Posterior vena cava (tissue), 2 donors: ENCODE measurements around the gene HGFAC. TPM values are rescaled to one million over a fixed set of nuclear protein-coding genes. Genes with fewer than 3 reads are reported as not detected.

ENCODE experiments used
- DNase-seq: peaks from one replicate; pipeline ENCODE4 v3.0.0-alpha.2; 2020; ENCODE audit warnings: low spot score
- intact Hi-C, 2 donors: fragments of 100-400 bp; cut with DNase I; formaldehyde crosslinking; loops; one replicate each; pipeline versions ENCODE4 v1.14.1 to v1.14.2; 2022 to 2023
- total RNA-seq, 2 donors: library from RNA; stranded (reverse); fragmentation: NEBNext Ultra II Directional; extraction: Animal tissue kit (Norgen Biotek cat#: 25700); gene quantifications; one replicate each; pipeline ENCODE4 v1.2.1, GENCODE V29; 2021
- donor health status: DM: yes; HTN: yes; CAD: no.
- donor health status: DM: yes; HTN: yes; CAD: no.

Gene HGFAC
- total RNA-seq, 2 donors from 2014 or later: 0.24 TPM; not detected in 1

DNA sequence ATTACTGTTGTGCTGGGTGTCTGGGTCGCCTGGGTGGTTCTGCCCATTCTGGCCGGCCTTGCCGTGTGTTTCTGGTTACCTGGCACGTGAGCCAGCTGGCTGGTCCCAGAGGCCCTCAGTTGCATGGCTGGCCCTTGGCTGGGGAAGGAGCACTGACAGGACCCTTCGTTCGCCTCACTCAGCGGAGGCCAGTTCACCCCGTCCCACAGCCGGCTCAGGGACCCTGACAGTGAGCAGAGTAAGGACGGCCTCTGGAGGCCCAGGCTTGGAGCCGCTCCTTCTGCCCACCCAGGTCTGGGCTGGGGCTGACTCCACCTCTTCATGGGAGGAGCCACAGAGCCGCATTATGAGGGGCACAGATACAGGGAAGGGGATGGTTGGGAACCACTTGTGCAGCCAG, 20.3 kb upstream of the HGFAC start:
- intact Hi-C loops: loop anchor here in 1 of 2 donors (5.0 kb wide), 1 partner anchor 1421 kb away; no protein-coding TSS in a partner anchor
- DNase-seq: no peak

DNA sequence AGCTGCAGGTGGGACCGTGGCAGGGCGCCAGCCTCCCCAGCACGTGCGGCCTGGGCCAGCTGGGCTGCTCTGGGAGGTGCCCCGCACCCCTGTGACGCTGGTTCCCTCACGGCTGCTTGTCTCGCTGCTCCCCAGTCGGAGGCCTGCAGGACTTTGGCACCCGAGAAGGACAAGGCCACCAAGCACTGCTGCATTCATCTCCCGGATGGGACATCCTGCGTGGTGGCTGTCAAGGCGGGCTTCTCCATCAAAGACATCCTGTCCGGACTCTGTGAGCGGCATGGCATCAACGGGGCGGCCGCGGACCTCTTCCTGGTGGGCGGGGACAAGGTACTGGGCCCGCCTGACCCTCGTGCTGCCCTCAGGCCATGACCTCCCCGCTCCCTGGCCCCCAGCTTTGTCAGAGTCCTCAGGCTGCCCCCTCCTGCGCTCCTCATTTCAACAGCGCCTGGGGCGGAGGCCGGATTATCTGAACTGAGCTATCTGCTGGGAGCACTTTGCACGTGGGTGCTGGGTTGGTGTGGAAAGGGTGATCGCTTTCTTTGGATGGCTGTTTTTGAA, 19.4 kb upstream of the HGFAC start:
- intact Hi-C loops: loop anchor here in 1 of 2 donors (5.0 kb wide), 1 partner anchor 1420 kb away; no protein-coding TSS in a partner anchor
- DNase-seq: no peak

- intact Hi-C loops: loop anchor here in 1 of 2 donors (5.0 kb wide), 1 partner anchor 1419 kb away; no protein-coding TSS in a partner anchor
- no peak for DNase-seq
Measured at GRCh38 chr4:3422808-3423297, 18.9 kb upstream of the HGFAC start.

DNA sequence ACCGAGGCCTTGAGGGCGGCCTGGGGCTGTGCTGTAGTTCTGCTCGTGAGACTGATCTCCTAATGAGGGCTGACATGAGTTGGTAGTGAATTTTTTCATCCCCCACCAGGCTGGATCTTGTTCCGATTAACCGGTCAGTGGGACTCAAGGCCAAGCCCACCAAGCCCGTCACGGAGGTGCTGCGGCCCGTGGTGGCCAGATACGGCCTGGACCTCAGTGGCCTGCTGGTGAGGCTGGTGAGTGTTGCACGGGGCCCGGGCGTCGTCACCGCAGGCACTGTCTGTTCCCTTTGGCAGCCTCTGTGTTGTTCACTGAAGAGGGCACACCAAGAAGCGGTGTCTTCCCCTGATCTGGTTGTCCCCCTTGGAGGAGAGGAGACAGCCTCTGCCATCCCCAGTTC, 18.4 kb upstream of the HGFAC start:
- intact Hi-C loops: loop anchor here in 1 of 2 donors (5.0 kb wide), 1 partner anchor 1419 kb away; no protein-coding TSS in a partner anchor
- DNase-seq: no peak

GRCh38 chr4:3423952-3424351, 17.8 kb upstream of the HGFAC start:
- intact Hi-C loops: loop anchor here in 1 of 2 donors (5.0 kb wide), 1 partner anchor 1418 kb away; no protein-coding TSS in a partner anchor
- DNase-seq: no peak

GRCh38 chr4:3424522-3425095, 17.2 kb upstream of the HGFAC start:
- intact Hi-C loops: loop anchor here in 1 of 2 donors (5.0 kb wide), 1 partner anchor 1418 kb away; no protein-coding TSS in a partner anchor
- DNase-seq: no peak

DNA sequence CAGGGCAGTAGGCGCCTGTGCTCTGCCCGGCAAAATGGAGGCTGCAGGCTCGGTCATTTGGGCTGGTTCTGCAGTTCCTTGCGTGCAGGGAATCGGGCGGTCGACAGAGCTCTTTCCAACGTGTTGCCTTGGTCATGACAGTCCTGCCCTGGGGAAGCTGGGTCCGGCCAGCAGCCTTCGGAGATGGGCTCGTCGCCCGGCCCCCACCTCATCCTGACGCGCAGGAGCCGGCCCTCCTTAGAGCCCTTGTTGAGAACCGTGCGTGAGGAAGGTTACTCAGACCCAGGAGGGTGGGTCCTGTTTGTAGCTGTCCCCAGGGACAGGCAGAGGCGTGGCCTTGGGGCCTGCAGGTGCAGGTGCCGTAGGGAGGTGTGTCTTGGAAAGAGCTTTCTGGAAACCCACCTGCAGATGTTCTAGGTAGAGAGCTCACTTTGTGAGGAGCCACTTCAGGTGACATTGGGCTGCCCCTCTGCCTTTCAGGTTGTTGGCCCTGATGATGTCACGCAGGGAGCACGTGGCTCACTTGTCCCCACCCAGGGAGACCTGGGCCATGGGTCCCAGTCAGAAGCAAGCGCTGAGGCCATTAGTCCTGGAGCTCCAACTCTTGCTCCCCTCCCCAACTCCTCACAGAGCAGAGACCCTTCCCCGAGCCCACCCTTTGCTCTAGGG, 15.2 kb upstream of the HGFAC start:
- no peak for DNase-seq
- intact Hi-C loops: no loop called here

- intact Hi-C loops: no loop called here
- no peak for DNase-seq
Measured at GRCh38 chr4:3427134-3427476, 14.7 kb upstream of the HGFAC start.

- intact Hi-C loops: no loop called here
- DNase-seq: no peak
Measured at GRCh38 chr4:3427706-3428446, 13.9 kb upstream of the HGFAC start.

GRCh38 chr4:3429651-3430050, 12.1 kb upstream of the HGFAC start:
- DNase-seq: no peak
- intact Hi-C loops: no loop called here

GRCh38 chr4:3430524-3430923, 11.2 kb upstream of the HGFAC start:
- intact Hi-C loops: no loop called here

DNA sequence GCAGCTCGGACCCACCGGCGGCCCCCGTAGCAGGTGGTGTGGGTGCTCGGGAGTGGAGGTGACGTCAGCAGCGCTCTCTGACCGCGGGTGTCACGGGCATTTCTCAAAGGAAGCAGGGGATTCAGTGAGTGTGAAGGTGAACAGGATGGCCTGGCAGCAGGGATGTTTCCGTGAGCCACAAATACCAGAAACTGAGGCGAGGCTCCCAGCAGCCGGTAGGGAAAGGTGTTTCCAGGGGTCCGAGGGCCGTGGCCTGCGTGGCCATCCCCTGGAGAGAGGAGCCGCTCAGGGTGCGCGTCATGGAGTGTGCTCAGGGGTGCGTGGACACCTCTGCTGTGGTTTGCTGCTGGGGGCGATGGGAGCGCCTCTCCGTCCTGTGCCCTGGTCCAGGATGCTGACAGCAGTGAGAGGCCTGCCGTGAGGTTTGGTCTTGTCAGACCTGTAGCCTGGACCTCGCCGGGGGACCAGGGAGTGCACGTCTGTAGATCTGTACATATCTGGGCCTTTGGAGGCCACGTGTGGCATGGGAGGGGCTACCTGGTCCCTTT, 10.2 kb upstream of the HGFAC start:
- no peak for DNase-seq
- intact Hi-C loops: no loop called here

More at GRCh38 chr4:3430524-3430923, 11.2 kb upstream of the HGFAC start:
- no peak for DNase-seq

DNA sequence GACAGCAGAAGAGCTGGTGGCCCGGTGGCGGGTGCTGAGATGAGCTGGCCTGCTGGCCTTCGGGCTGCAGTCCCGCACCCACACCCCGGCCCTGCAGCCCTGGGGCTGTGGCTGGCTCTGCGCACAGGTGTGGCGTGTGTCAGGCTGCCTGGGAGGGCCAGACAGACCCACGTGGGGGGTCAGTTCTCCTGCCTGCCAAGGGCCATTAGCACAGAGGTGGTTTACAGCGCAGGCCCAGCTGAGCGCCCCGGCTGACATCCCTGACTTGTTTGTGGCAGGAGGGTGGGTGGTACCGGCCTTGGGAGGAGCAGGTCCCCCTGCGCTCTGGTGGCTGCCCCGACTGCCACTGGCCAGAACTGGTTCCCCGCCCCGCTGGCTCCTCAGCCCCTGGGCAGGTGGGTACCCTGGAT, 9.4 kb upstream of the HGFAC start:
- intact Hi-C loops: no loop called here
- DNase-seq: no peak

- DNase-seq: no peak
- intact Hi-C loops: no loop called here
Measured at GRCh38 chr4:3433138-3433869, 8.5 kb upstream of the HGFAC start.

DNA sequence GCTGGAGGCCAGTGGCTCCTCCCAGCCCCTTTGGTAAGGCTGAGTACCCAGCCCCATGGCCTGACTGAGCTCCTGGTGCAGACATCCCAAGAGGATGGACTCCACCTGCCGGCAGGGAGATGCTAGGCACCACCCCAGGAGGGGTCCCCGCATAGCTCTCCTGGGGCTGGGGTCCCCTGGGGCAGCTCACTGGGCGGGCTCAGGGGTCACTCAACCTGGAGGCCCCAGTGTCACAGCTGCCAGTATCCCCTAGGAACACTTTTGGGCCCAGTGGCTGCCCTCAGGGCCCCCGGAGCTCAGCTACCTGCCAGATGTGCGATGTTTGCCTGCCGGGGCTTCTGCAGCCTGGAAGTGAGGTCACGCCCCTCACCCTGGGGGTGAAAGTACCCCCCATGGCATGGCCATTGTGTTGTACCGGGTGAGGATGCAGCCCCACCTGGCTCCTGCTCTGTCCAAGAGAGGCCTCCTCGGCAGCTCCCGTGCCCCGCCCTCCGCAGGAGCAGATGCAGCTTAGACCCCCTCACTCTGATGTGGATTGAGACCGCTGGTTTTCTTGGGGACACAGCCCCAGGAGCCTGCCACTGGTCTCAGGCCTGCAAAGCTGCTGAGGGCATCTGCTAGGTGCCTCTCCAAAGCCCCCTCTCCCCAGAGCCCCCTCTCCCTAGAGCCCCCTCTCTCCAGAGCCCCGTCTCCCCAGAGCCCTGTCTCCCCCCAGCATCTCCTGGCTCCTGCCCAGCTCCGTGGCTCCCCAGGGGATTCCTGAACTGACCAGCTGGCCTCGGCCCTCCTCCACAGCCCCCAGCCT, 6.7 kb upstream of the HGFAC start:
- intact Hi-C loops: no loop called here
- no peak for DNase-seq

GRCh38 chr4:3435686-3435956, 6.1 kb upstream of the HGFAC start:
- intact Hi-C loops: no loop called here
- no peak for DNase-seq

DNA sequence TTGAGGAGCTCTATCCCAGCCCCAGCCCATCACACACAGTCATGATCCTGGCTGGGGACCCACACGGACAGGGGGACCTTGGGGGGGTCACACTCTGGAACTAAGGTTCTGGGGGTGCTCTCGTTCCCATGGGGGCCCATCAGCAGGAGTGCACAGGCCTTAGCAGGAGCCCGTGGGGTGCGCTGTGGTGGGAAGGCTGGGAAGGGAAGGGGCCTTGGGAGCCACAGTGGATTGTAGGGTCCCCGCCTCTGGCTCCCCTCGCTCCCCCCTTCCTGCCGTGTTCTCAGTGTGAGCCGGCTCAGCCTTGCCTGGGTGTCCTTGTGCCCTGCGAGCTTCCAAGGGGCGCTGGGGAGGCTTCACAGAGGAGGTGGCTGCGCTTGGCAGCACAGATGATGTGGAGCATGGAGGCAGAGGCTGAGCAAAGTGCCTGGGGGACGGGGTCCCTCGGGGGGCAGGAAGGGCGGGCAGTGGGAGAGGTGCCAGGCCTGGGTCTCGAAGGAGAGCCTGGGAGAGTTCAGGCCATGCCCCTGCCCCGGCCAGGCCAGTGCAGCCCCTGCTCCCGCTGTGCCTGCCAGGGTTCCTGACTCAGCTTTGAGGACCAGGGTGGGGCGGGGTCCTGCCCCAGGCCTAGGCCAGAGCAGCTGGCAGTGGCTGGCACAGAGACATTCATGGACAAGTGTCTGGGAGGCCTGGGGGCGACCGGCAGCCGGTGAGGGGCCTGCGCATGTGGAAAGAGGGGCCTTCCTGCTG, 5.5 kb upstream of the HGFAC start:
- DNase-seq: no peak

More for the DNA sequence above, 5.5 kb upstream of the HGFAC start:
- intact Hi-C loops: no loop called here
